HUES6 (cell line): ENCODE measurements around the gene ZDHHC1.

Source experiments
- H3K27ac ChIP-seq: 2 replicates; pipeline ENCODE4 v1.7.0; 2013; ENCODE audit warnings: low read depth, mild to moderate bottlenecking, low read length, inconsistent platforms
- H3K27me3 ChIP-seq: 2 replicates; pipeline ENCODE4 v1.6.1; 2013; ENCODE audit warnings: low read length; ENCODE audit not compliant: control insufficient read depth, insufficient read depth
- H3K36me3 ChIP-seq: 2 replicates; pipeline ENCODE4 v1.6.1; 2013; ENCODE audit warnings: low read length; ENCODE audit not compliant: control insufficient read depth, insufficient read depth
- H3K4me1 ChIP-seq: 2 replicates; pipeline ENCODE4 v1.6.1; 2013; ENCODE audit warnings: low read length; ENCODE audit not compliant: control insufficient read depth, insufficient read depth
- H3K4me3 ChIP-seq: 2 replicates; pipeline ENCODE4 v1.5.1; 2013; ENCODE audit warnings: low read depth, low read length
- H3K9ac ChIP-seq: one replicate; pipeline ENCODE4 v1.6.1; 2013; ENCODE audit warnings: mild to moderate bottlenecking, low read length
- H3K9me3 ChIP-seq: 2 replicates; pipeline ENCODE4 v1.6.1; 2013; ENCODE audit warnings: low read depth, low read length; ENCODE audit not compliant: control insufficient read depth, insufficient read depth

ZDHHC1 gene

DNA sequence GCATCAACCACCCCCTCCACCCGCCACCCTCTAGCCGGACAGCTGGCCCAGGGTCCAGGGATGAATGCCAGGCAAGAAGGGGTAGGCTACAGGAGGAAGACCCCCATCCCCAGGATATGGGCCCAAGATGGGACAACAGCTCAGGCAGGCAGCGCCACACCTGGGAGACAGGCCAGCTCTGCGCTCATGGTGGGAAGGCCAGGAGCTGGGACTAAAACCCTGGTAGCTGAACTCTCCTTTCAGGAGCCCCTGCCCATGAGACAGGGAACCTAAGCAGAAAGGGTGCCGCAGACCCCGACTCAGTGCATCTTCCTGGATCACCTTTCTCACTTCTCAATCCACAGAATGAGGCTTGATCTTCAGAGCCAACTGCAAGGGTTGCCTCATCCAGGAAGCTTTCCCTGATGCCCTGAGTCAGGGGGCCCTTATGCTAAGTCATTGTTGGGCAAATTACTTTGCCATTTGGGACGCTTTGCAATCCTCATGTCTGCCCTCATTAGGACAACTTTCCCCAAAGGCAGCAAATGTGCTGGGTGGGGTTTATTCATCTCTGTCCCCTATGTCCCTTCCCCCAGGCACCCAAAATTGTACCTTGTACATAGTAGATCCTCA is 9.0 kb downstream of the ZDHHC1 start:
- Histone ChIP-seq H3K9ac (no peak overlapping the region), H3K9me3 (no peaks in the 10 kb centered on the region), H3K27me3 (no peaks in the 10 kb centered on the region), H3K4me1 (peaks cover 28% of the 10 kb centered on the region), H3K27ac (no peak overlapping the region), H3K4me3 (no peak overlapping the region), H3K36me3 (no peaks in the 10 kb centered on the region)

DNA sequence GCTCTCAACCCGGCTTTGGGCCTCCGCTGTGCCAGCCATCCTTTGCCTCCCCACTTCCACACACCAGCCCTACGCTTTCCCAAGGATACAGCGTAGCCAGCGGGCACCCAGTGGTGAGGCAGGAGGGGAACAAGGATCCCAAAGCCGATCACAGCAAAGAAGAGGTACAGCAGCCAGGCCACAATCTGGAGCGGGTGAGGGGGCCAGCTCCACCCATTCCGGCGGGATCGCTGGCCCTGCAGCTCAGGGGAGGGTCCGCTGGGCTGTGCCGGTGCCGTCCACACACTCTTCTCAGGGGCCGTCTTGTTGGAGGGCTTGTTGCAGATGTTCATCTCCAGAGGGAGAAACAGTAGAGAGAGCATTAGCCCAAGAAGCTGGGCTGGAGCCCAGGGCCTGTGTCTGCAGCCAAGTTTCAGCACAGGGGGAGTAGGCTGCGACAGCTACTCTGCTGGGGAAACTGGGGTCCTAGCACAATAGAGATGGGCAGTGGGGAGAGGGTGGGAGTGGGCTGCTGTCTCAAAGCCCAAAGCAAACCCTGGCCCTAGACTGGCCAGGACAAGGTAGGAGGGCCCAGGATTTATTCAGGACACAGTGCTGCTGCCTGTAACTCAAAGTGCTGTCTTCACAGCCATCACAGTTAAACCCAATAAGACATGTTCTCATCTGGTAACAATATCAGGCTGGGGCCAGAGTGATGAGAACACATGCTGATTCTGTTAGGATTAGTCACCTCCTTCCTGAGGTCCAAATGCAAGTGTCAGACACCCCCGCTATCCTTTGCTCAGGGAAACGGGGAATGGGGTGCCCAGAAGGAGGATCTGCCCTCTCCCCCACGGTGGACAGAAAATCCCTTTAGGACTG is 9.9 kb downstream of the ZDHHC1 start:
- no peaks in the 10 kb centered on the region for H3K36me3 ChIP-seq
- H3K27ac ChIP-seq = no peak overlapping the region
- no peak overlapping the region for H3K9ac ChIP-seq
- H3K4me3 ChIP-seq = no peak overlapping the region
- H3K27me3 ChIP-seq = no peaks in the 10 kb centered on the region
- H3K4me1 ChIP-seq = peaks cover 28% of the 10 kb centered on the region
- no peaks in the 10 kb centered on the region for H3K9me3 ChIP-seq

DNA sequence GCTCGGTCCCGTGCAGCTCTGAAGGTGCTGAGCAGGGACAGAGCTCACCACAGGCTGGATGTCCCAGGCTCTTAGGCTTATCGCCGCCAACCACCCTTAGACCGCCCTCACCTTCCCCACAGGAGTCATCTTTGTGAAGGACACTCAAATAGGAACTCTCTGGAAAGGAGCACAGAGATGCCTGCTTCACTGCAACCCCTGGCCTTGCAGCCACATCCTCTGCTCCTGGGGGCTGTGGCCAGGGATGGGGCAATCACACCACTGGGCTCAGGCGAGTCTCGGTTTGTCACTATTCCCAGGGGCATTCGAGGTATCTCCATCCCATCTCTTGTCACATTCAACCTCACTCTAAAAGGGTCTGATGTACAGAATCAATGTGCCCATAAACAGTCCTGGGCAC is 10.9 kb downstream of the ZDHHC1 start:
- Histone ChIP-seq H3K27me3 (no peaks in the 10 kb centered on the region), H3K9me3 (no peaks in the 10 kb centered on the region), H3K36me3 (no peaks in the 10 kb centered on the region), H3K4me1 (peaks cover 28% of the 10 kb centered on the region), H3K27ac (no peak overlapping the region), H3K9ac (no peak overlapping the region), H3K4me3 (no peak overlapping the region)

DNA sequence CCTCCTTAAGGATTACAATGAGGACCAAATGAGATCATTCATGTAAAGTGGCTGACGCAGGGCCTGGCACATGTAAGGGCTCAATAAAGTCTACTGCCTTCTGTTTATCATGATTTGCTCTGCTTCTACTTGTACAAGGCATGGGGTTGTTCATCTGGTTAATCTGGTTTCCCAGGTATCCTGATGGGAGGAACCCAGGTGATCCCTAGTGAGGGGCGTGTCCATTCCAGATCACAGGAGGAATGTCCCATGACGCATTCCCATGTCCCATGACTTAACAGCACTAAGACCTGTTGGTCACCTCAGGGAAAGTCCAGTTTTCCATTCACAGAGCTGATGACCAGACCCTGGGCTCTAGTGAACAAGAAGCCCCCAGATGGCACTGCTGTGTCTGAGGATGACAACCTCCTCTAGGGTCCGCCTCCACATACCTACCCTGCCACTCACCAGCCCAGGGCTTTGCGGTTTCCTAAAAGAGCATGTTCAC is 11.5 kb downstream of the ZDHHC1 start:
- no peaks in the 10 kb centered on the region for H3K27me3 ChIP-seq
- no peak overlapping the region for H3K9ac ChIP-seq
- no peak overlapping the region for H3K27ac ChIP-seq

DNA sequence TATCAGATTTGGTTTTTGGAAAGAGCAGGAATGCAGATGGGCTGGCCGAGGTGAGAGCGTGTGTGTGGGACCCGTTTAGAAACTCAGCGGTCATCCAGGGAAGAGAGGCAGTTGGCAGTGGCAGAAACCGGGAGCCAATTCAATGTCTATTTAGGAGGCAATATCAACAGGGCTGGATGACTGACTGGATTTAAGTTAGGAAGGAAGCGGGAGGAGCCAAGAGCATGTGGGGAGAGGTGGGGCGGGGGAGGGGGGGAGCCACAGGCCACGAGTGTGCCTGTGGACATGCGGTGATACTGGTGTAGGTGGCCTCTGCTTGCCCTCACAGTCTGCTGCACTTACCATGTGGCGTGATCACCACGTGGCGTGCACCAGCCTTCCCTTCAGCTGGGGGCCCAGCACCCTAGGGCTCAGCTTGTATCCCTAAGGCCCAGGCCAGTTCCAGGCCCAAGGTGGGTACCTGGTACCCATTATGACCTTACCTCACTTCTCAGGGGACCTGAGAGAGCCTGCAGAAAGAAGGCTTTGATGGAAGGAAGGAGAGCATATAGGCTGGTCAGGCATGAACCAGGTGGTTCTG is 12.2 kb downstream of the ZDHHC1 start:
- Histone ChIP-seq H3K27ac (no peak overlapping the region), H3K27me3 (peaks cover 2% of the 10 kb centered on the region; the same call in 1 of the 2 replicates), H3K4me3 (no peak overlapping the region), H3K36me3 (no peaks in the 10 kb centered on the region), H3K9me3 (no peaks in the 10 kb centered on the region), H3K4me1 (peaks cover 36% of the 10 kb centered on the region), H3K9ac (no peak overlapping the region)

More for the DNA sequence above, 11.5 kb downstream of the ZDHHC1 start:
- Histone ChIP-seq H3K4me1 (peaks cover 30% of the 10 kb centered on the region), H3K4me3 (no peak overlapping the region), H3K9me3 (no peaks in the 10 kb centered on the region), H3K36me3 (no peaks in the 10 kb centered on the region)

DNA sequence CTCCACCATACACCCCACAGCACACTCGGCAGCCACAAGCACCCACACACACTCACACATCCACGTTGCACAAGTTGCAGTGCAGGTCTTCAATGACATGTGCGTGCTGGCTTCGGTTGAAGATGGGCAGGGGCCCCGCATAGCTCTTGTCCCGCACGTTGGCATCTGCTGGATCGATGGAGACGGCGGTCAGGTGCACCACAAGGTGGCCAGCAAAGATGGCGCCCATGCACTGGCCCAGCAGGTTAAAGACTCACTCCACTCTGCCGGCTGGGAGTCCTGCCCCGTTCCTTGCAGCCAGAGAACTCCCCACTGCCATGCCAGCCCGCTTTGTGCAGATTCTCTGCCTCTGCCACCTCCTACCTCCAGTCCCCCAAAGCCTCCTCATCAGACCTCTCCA is 15.4 kb downstream of the ZDHHC1 start:
- H3K27me3 ChIP-seq = peaks cover 15% of the 10 kb centered on the region

DNA sequence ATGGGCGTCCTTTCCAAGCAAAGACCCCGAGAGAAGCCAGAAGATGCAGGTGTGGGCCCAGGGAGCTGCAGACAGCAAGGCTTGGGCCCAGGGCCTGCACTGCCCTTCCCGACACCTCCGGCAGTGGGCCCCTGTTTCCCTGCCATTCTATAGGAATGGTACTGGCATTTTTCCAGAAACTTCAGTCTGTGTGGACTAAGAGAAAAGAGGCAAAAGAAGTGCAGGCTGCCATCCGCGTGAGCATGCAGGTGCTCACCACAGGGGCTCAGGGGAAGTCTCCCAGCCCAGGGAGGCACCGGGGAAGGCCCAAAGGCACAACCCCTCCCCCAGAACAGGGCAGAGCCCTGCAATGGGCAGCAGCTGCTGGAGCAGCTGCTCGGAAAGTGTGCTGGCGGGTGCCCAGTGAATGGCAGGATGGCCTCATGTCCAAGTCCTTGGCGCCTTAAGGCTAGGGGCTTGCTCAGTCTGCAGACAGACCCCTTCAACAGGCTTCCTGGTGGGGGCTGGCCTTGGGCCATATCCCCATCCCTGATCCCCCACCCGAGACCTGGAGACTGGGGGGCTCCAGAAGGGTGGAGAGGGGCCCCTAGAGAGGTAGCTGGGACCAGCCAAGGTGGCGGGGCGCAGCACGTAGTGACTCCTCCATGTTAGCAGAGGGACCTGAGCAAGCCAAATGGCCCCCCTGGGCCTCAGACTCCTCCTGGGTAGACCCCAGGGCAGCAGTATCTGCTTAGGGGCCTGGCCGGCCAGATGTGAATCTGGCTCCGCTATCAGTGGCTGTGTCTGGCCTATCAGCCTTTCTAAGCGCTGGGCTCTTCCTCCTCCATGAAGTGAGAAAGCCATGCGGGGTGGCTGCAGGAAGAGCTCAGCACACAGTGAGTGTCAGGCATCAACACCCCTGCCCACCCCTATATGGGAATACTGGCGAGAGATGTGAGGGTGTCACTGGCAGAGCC is 16.2 kb downstream of the ZDHHC1 start:
- H3K4me3 ChIP-seq = no peak overlapping the region
- H3K9ac ChIP-seq = no peak overlapping the region
- peaks cover 41% of the 10 kb centered on the region for H3K4me1 ChIP-seq
- peaks cover 24% of the 10 kb centered on the region for H3K27me3 ChIP-seq
- no peaks in the 10 kb centered on the region for H3K36me3 ChIP-seq
- H3K27ac ChIP-seq = no peak overlapping the region
- H3K9me3 ChIP-seq = no peaks in the 10 kb centered on the region

More for the DNA sequence above, 15.4 kb downstream of the ZDHHC1 start:
- H3K9ac ChIP-seq = no peak overlapping the region
- H3K27ac ChIP-seq = no peak overlapping the region
- no peaks in the 10 kb centered on the region for H3K36me3 ChIP-seq
- no peaks in the 10 kb centered on the region for H3K9me3 ChIP-seq
- H3K4me1 ChIP-seq = peaks cover 36% of the 10 kb centered on the region
- no peak overlapping the region for H3K4me3 ChIP-seq

DNA sequence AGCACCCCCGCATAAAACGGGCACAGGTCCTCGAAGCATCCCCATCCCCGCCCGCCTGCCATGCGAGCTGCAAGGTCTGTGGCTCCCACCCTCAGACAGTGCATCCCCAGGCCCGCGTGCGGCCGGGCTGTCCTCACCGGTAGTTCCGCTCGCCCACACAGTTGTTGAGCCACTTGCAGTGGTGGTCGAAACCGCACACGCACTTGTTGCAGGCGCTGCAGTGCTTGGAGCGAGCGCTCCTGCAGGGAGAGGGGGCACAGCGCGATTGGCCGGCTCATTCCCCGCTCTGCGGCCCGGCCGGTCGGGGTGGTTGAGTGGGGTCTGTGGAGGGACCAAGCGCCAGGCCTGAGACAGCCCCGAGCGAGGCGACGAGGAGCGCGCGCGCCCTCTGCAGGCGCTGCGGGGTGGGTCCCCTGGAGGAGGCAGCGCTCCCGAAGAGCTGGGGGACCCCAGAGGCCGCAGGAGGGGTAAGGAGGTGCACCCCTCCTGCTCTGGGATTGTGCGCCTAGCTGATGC is 17.0 kb downstream of the ZDHHC1 start:
- no peak overlapping the region for H3K27ac ChIP-seq
- no peak overlapping the region for H3K9ac ChIP-seq
- H3K36me3 ChIP-seq = no peaks in the 10 kb centered on the region
- H3K4me1 ChIP-seq = peaks cover 39% of the 10 kb centered on the region
- H3K4me3 ChIP-seq = 0 out of 2 replicates have a peak overlapping the region, but pooled peaks have one; percentile 20
- peaks cover 31% of the 10 kb centered on the region for H3K27me3 ChIP-seq
- H3K9me3 ChIP-seq = no peaks in the 10 kb centered on the region

DNA sequence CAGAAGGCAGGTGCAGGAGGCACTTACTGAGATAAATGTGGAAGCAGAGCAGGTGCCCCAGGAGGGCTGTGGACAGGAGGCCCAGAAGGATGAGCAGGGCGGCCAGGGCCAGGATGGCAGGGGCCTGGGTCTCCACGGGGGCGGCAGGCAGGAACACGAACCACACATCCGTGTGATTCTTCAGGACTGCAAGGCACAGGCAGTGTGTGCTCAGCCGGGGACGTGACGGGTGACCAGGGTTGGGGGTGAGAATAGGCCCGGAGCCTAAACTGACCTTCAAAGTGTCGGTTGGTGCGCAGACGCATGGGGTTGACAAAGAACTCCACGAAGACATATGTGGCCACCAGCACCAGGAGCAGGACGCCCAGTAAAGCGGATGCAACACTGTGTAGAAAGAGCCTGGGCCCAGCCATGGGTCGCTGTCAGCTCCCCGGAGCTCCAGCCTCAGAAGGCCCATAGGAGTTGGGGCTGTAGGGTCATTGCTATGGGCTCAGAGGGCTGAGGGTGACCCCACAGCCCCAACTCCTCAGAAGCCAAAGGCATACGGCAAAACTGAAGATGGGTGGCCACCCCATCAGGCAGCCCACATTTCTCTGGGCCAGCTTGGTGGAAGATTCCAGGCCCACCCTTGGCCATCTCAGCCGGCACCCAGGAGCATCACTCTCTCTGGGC is 17.6 kb downstream of the ZDHHC1 start:
- H3K4me1 ChIP-seq = peaks cover 40% of the 10 kb centered on the region
- no peak overlapping the region for H3K4me3 ChIP-seq
- no peaks in the 10 kb centered on the region for H3K36me3 ChIP-seq
- H3K9me3 ChIP-seq = no peaks in the 10 kb centered on the region
- peaks cover 37% of the 10 kb centered on the region for H3K27me3 ChIP-seq
- H3K27ac ChIP-seq = no peak overlapping the region
- no peak overlapping the region for H3K9ac ChIP-seq
